ENCODE results near the gene SRBD1.

SRBD1 gene

GRCh38 chr2:45353879-45354278 is 257.2 kb downstream of the SRBD1 start:
- DNase-seq, result peak; percentile 68

- no peak for DNase-seq
Observed at GRCh38 chr2:45352506-45352905, 258.6 kb downstream of the SRBD1 start.

- no peak for DNase-seq
Observed at GRCh38 chr2:45345331-45346234, 265.5 kb downstream of the SRBD1 start.

- DNase-seq, result no peak
Observed at GRCh38 chr2:45344502-45344901, 266.6 kb downstream of the SRBD1 start.

GRCh38 chr2:45344071-45344470 is 267.0 kb downstream of the SRBD1 start:
- DNase-seq, result no peak

GRCh38 chr2:45343251-45344017 is 267.6 kb downstream of the SRBD1 start:
- no peak for DNase-seq

- DNase-seq, result no peak
Observed at GRCh38 chr2:45340318-45340717, 270.7 kb downstream of the SRBD1 start.

- DNase-seq, result no peak
Observed at GRCh38 chr2:45339253-45339652, 271.8 kb downstream of the SRBD1 start.
